Ovary (tissue), 1 donor: ENCODE data around the gene TMEM45B.
"Not testable (repeated sequence)": the region's sequence is repeated elsewhere in the genome, so short reads cannot be mapped to it uniquely, and the experiment has no call there.

Source experiments
- EP300 ChIP-seq: sonication (generic); formaldehyde crosslinking; IDR thresholded peaks from one replicate; pipeline ENCODE4 v1.6.1; 2017; ENCODE audit warnings: antibody characterized with exemption
- POLR2A ChIP-seq: fragments of 450-650 bp; IDR thresholded peaks from one replicate; pipeline ENCODE4 v1.6.1; 2017; ENCODE audit warnings: antibody characterized with exemption, mild to moderate bottlenecking, moderate library complexity

- TF ChIP-seq POLR2A, EP300: not testable (repeated sequence)
These were observed 17.6 kb downstream of the TMEM45B start for GRCh38 chr11:129833260-129833659.
